Activated CD8-positive, alpha-beta memory T cell treated with anti-CD3 and anti-CD28 coated beads for 24 hours (primary cell): ENCODE measurements around the gene TRIM36.

Experiments
- DNase-seq: peaks from one replicate; pipeline ENCODE4 v3.0.0-alpha.2; 2020

The TRIM36 gene, protein sequence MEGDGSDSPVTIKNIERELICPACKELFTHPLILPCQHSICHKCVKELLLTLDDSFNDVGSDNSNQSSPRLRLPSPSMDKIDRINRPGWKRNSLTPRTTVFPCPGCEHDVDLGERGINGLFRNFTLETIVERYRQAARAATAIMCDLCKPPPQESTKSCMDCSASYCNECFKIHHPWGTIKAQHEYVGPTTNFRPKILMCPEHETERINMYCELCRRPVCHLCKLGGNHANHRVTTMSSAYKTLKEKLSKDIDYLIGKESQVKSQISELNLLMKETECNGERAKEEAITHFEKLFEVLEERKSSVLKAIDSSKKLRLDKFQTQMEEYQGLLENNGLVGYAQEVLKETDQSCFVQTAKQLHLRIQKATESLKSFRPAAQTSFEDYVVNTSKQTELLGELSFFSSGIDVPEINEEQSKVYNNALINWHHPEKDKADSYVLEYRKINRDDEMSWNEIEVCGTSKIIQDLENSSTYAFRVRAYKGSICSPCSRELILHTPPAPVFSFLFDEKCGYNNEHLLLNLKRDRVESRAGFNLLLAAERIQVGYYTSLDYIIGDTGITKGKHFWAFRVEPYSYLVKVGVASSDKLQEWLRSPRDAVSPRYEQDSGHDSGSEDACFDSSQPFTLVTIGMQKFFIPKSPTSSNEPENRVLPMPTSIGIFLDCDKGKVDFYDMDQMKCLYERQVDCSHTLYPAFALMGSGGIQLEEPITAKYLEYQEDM

DNA sequence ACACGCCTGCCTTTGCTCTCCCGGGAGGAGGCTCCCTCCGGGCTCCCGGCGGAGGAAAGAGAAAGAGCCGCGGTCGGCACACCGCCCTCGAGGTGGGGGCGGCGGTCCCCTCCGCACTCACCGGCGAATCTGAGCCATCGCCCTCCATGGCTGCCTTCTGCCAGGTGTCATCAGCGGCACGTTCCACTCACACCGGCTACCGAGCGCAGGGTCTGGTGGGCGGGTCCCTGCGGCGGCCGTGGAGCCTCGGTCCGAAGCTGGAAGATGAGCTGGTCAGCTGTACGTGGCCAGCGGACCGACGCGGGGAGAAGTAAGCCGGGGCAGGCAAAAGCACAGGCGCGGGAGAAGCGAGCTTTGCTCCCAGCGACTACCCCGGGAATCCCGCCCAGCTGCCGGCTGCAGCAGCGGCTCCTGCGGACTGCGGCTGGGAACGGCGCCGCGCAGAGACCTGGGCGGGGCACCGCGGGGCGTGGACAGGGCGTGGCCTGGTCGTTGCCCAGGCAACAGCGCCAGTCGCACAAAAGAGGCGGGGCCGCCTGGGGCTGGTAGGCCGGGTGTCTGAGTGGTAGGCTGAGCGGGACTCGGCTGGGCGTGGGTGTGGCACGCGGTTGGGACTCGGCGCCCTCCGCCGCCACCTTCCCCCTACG, at the start of gene TRIM36:
TSS of gene TRIM36 (minus strand) at position 422 of the 647 bp plus-strand sequence. CDS start at position 148, 274 bp downstream.
- DNase-seq = peak; percentile 97

DNA sequence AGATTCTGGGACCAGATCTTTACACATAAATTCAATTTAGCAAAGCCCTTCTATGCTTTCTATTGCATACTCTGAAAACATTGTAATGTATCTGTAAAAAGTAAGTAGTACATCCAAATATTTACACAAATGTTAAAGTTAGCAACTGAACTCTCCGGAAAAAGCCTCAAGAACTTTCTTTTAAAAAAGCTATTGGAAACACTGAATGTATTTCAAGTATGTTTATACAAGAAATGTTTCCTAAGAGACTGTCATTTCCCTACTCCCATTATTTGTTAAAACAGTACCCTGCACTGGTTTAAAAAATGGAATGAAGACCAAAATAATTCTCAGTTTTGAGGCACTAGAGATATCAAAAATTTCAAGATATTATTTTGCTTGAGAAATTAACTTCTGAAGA, 44.8 kb upstream of the TRIM36 start:
- DNase-seq = no peak

DNA sequence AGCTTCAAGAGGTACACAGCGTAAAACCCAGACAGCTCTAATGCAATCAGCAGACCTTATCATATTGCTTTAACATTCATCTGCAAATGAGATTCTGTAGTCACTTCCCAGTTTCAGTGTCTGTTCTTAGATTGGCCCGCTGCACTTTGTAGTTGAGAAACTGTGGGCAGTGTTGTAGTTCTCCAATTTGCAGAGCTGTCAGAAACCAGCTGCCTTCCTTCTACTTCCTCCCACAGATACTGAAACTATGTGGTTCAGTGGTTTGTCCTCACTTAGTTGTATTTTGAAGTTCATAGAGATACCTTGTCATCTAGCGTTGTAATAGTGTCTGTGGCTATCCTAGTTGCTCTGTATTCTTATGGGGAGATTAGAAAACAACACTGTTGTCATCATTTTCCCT, 39.6 kb upstream of the TRIM36 start:
- peak; percentile 61 for DNase-seq

DNA sequence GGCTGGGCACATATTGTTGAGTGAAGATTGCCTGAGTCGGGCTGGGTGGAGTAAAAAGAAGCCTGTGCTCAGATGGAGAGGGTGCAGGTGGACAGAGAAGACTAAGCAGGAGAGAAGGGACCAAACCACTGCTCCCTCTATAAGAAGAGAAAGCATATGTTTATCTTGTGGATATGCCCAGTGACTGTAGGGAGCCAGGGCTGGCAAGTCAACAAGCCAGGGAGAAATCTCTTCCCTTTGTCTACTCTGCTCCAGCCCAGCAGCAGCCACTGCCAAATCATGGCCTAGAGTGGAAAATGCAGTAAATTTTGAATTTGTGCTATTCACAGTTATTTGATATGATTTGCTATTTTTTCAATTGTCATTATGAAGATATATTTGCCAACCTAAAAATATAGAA, 33.2 kb upstream of the TRIM36 start:
- no peak for DNase-seq

DNA sequence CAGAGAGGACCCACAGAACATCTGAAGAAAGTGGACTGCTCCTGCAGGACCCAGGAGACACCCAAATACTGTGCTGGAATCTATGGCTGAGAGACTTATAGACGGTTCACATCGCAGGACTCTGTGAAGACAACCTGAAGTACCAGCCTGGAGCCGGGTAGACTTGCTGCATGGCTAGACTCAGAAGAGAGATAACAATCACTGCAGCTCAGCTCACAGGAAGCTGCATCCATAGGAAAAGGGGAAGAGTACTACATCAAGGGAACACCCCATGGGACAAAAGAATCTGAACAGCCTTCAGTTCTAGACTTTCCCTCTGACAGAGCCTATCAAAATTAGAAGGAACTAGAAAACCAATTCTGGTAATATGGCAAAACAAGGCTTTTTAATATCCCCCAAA, 26.5 kb upstream of the TRIM36 start:
- no peak for DNase-seq

DNA sequence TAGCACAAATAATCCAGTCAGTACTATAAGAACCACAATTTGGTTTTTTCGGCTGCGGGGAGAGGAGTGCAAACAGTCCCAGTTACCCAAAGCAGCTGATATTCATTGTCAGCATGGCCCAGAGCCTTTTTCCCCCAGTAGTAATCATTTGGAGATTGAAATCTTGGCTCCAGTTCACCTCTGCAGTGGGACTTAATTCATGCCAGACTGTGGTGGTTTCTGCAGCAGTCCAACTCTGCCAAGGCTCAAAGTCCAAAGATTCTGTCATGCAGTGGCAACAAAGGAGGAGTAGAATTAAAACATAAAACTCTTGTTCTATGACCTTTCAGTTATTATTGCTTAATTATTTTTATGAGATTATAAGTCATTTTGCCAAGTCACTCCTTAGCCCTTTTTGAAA, 25.0 kb upstream of the TRIM36 start:
- DNase-seq = no peak

DNA sequence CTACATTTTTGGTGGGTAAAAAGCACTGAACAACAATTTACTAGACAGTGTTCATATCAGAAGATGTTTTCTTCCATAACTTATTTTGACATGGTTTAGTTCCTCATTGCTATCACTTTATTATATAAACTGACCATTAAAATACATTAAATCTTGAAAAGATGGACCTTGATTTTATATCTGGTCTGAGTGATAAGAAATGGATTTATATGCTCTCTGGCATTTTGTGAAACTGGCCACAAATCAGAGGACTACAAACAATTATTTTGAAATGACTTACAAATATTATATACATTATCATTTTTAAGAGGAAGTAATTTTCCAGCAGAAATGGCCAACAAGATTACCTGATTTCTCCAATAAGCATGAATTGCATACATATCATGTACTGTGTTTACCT, 23.6 kb upstream of the TRIM36 start:
- no peak for DNase-seq

DNA sequence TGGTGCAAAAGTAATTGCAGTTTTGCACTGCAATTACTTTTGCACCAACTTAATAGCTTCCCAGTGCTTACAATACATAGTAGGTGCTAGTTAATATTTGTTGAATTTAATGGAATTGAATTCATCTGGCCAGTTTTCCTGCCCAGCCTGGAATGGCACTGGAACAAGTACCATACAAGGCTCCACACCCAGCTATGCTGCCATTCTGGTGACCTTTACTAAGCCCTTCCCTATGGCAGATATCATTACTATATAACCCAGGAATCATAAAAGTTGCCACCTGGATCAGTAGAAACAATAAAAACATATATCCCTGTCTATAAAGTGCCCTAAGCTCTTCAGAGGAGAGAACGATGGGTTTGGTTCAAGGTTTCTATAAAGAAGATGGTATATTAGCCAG, 22.4 kb upstream of the TRIM36 start:
- no peak for DNase-seq

DNA sequence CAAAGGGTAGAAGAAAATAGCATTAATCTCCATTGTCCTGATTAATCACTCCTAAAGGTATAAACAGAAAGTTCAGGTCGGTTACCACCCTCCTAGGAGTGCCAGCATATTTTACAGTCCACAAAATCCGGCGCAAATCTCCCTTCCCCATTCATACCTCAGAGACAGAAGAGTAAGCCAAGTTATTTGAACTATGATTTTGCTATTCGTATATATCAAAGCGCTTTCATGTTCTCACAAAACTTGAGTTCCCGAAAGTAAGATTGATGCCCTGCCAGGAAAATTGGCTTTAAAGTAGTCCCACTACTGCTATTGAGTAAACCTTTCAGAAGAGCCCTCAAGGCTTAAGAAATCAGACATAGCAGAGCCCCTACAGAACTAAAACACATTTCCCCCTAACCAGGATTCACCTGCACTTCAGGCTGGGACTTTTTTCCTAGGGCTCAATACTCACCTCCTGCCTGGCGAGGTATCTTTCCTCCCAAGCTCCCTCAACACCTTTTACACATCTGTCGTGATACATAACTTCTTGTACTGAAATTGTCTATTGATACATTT, 21.8 kb upstream of the TRIM36 start:
- DNase-seq = no peak

DNA sequence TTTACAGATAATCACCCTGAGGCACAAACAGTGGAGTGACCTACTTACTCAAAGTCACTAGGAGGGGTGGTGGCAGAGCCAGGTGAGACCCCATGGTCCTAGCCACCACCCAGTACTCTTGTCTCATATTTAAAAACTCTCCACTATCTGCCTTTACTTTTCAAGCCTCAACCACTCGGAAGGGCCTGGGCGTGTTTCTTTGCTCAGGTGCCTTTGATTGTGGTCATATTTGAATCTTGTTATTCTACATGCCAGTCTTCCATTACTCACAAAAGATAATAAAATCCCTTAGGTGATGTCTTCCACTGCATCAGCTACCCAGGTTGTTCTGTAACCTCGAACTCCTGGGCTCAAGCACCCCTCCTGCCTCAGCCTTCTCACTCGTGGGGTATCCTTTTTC, 20.7 kb upstream of the TRIM36 start:
- DNase-seq = no peak

DNA sequence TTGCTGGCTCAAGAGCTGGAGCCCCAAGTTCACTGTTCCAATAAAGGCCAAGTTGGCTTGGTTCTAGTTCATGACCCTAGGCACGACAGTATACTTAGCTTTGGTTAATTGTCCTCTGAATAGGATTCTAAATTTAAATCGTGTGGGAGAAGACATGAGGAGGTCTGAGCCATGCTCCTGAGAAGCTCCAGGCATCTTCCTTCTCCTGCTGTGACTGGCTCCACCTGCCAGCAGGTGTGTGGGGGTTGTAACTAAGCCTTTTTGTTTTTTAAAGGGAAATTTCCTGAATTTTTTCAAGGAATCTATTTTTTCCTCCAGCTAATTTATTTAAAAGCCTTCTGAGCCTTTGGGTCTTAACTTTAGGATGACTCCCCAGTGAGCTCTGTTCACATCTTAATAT, 20.2 kb upstream of the TRIM36 start:
- no peak for DNase-seq

DNA sequence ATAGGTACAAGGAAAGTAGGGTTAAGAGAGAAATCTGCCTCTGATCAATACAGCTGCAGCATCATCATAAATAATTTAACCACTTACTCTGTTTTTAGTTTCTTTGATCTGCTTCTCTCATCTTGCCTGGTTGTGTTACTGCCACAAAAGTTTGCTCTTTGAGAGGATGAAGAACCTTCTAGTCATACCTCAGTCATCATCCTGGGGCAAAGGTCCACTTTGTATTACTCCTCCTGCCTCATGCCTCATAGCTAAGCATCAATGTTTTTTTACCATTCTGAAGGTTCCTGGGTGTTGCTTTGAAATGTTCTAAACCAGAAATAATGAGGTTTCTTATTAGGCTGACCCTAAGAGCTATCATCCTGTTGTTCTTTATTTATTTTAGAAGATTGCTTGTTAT, 17.1 kb upstream of the TRIM36 start:
- no peak for DNase-seq

DNA sequence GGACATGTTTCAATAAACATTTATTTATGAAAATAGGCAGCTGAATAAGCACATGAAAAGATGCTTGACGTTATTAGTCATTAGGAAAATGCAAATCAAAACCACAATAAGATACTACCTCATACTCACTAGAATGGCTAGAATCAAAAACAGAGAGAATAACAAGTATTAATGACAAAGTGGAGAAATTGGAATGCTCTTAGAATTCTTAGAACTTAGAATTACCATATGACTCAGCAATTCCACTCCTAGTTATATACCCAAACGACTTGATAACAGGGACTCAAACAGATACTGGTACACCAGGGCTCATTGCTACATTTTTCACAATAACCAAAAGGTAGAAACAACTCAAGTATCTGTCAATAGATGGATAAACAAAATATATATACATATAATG, 15.1 kb upstream of the TRIM36 start:
- DNase-seq = no peak

DNA sequence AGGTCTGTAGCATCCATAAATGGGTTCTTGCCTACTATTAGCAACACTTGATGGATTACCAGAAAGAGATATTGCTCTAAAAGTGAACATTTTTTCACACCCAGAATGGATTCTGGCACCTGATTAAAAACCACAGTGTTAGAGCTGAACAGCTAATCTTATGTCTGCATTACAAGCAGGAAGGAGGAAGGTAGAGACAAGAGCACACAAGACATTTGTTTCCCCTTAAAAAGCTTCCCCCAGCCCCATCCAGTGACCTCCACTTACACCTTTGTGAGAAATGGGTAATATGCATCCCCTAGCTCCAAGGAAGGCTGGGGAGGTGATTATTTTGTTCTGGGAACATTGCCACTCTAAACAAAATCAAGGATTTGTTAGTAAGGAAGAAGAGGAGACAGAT, 12.0 kb upstream of the TRIM36 start:
- DNase-seq = no peak

DNA sequence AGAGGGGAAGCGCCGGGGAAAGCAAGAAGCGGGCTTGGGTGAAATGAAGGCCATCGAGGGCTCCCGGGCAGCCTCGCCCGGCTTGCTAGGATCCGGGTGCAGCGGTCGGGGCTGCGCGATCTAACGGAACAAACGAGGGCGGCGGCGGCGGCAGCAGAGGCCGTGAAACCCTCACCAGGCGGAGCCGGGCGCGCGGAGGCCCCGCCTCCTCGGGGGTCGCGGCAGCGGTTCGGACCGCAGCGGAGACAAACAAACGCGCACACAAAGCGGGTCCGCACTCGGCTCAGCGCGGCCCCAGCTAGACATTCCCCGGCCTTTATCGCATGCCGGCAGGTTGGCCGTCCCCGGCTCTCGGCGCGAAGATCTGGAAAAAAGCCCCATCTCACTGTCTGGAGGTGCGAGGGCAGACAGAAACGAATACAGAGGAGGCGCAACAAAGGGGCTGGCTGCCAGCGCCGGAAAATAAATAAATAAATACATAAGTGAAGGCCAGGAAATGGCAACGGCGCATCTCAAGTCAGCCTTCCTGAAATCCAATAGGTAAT, 10.5 kb upstream of the TRIM36 start:
- peak; percentile 72 for DNase-seq

DNA sequence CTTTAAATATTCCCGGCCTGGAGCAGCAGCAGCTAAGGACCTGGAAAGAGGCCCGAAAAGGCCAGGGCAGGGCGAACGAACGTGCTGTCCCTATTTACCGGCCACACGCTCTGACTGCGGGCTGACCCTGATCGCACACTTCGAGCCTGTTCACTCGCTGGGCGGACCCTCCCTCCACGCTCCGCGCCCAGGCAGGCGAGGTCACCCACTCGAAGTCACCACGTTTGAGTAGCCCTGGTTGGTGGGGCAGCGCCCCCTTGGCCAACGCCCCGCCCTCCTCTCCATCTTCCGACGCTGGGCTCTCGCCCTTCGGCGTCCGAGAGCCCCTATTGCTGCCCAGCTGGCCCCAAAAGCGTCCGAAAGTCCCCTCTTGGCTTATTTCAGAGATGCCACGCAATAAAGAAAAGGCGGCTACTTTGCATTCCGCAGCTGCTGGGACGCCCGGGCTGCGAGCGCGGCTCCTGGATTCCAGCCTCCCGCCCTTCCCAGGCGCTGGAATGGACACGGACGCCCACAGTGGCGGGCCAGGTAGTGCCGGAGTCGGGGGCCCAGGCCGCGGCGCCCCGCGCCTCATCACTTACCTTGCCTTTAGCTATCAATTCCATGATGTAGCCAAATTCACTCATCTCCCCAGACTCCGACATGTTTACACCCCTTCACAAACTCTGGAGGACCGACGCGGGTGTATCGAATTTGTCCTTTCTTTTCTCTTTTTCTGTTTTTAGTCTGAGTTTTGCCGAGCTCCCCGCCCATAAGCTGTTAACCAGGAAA, 9.9 kb upstream of the TRIM36 start:
- no peak for DNase-seq

DNA sequence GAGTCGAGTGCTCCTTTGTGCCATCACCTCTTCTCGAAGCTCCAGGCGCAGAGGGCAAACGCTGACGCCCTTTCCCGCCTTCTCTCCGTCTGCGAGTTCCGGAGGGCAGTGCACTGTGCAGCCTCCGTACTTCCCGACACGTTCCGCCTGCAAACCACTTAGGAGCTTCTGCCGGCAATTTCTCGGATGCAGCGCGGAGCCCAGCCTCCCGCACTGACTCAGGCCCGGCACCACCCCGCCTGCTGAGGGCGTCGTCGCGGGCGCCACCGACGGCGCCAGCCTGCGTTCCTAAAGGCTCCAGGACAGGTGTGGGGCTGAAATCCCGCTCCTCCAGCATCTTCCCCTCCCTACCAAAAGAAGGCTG, 9.3 kb upstream of the TRIM36 start:
- no peak for DNase-seq

DNA sequence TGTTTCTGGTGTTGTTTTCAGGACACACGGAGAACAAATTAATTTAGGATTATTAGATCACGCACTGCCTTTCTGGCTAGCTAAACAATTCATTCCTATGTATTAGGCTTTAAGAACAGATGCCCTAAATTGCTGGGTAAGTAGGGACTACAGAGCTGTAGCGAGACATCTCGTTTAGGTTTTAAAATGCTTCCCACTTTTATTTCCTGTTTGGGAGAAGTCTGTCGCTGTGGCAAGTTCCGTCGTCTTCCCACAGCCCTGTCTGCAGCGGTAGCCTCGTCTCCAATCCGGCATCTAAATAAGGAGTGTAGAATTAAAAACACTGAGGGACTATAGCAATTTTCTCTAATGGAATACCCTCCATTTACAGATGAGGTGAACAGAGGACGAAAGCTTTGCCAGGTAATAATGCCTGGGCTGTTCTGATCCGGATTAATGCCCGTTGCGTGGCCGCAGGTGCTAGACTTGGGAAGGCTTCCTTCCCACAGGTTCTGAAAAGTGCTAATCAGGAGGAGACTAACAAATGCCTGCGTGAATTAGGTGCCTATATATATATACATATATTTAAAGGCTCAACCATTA, 1.3 kb upstream of the TRIM36 start:
- no peak for DNase-seq

DNA sequence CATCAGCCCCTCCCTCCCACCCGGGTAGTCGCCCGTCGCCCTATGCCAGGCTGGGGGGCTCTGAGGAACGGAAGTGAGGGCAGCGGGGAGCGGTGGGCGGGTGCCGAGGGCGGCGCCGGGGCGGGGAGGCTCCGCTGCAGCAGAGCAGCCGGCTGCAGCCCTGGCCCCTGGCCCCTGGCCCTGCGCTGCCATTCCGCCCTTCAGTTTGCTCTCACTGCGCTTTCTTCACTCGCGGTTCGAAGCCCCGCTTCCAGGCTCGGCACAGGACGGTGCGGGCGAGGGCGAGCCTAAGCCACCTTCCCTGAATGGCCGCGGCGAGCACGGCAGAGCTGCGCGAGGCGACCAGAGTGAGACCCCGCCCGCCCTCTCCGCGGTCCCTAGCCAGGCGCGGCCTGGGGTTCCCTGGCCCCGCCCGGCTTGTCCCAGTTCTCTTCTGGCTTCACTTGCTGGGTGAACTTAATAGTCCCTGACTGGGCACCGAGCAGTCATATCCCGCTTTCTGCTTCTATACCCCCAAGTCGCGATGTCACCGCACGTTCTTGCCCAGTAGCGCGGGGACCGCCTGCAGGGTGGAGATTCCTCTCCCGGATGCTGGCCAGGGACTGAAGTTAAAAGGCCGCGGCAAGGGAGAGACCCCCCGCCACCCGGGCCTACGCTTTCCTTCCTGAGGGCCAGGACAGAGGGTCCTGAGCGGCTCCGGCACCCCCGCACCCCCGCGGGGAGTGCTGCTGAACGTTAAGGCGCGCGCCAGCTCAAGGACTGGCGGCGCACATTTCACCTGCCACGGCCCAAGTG, 623 bp upstream of the TRIM36 start:
- DNase-seq = no peak

DNA sequence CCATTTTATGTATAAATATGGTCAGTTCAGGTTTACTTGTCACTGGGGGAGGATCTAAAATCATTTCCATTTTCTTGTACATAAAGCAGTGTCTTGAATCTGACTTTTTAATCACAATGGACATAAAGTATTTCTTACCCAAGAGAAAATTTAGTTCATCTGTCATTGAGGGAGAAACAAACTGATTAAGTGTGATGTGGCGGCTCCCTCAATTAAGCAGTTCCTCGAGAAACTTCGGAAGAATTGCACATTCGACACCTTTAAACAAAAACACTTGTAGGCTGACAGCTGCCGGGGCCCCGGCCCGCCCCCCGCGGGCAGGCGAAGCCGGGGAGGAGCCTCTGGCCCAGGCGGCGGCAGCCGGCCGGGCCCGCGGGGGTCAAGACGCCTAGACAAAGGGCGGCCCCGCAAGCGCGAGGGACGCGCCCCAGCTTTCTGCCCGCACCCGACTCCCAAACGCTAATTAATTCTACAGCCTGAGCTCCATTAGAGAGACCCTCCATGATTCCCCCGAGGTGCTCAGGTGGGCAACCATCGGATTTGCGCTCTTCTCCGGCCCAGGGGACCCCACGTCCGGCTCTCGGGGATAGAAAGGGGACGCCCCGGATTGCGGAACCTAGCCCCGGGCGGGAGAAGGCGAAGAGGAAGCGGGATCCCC, 750 bp downstream of the TRIM36 start:
- DNase-seq = no peak
